GM19099 (cell line): ENCODE measurements around the gene TBXAS1.

Experiments used
- POLR2A ChIP-seq: IDR thresholded peaks from 3 replicates; pipeline ENCODE4 v1.6.1; 2011; ENCODE audit warnings: low read depth; ENCODE audit not compliant: insufficient read length; ENCODE audit errors: extremely low read depth

Gene TBXAS1

DNA sequence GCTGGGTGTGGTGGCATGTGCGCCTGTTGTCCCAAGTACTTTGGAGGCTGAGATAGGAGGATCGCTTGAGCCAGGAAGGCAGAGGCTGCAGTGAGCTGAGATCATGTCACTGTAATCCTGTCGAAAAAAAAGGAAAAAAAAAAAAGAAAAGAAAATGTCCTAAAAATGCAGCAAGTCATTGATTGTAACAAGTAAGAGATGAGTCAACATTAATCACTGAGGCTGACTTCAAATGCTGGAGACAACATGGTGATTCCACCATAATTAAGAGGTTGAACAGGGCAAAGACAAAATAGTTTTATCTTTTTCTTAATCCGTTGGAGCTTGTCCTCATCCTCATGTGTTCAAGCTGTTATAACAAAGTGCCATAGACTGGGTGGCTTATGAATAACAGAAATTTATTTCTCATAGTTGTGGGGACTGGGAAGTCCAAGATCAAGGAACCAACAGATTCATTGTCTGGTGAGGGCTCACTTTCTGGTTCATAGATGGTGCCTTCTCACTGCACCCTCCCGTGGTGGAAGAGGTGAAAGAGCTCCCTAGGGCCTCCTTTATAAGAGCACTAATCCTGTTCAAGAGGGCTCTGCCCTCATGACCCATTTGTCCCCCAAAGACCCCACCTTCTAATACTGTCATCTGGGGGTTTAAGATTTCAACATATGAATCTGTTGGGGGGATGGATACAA lies 60.3 kb downstream of the TBXAS1 start:
- no peak for TF ChIP-seq POLR2A

DNA sequence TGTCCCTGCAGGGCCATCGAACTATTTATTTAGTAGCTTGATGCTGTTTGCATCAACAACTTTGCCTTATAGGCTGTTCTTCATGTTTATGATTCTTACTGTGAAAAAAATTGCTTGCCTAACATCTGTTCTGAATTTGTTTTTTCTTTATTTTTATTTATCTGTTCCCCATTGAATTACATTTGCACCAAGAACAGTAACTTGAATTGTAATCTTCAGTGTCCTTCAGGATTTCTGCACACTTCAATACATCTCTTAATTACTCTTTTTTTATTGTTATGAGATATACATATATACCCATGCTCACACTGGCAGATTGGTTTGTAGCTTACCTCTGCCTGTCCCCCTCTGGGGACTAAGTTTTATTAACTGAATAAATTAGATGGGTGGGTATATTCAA lies 64.4 kb downstream of the TBXAS1 start:
- no peak for TF ChIP-seq POLR2A

- TF ChIP-seq POLR2A, result no peak
Observed at GRCh38 chr7:139893999-139894398, 64.9 kb downstream of the TBXAS1 start.

DNA sequence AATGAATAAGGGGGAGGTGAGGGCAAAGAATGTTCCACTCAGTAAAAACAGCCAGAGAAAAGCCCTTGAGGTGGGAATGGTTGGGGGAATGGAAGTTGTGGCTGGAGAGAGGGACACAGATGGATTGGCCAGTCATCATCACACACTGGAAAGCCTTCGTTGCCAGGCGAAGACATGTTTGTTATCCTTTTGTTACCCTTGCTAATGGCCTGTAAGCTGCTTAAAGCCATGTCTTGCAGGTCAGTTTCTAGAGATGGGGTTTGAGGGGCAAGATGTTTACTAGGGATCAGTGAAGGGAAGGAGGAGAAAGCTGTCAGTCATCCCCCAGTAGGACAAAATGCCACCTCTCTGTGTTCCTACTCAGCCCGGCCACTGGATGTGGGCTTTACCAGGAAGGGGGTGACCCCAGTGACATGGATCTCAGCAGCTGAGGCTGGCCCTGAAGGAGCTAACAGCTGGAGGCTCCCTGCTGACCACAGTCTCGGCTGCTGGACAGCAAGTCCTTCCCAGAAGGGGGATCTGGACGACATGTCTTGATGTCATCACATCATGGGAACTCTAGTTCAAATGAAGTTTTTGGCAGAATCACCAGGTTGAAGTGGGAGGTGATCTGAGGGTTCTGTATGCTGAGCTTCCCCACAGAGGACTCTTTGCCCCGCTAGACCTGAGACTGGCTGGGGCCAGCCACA lies 66.2 kb downstream of the TBXAS1 start:
- TF ChIP-seq POLR2A, result no peak

DNA sequence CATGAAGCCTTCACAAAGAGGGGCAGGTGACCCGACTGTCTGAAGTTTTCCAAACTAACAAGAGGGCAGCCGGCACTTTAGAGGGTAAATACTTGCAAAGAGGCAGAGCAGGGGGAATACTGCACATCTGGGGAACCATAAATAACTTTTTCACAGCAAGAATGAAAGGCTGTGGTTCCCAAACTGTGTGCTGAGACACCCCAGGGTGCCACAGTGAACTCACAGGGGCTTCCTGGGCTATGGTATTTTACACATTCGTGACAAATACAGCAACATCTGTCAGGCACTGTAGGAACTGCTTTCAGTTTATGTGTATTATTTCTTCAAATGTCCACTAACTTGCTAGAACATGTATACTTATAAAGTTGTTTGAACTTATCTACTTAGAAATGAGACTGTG lies 67.2 kb downstream of the TBXAS1 start:
- TF ChIP-seq POLR2A, result no peak

DNA sequence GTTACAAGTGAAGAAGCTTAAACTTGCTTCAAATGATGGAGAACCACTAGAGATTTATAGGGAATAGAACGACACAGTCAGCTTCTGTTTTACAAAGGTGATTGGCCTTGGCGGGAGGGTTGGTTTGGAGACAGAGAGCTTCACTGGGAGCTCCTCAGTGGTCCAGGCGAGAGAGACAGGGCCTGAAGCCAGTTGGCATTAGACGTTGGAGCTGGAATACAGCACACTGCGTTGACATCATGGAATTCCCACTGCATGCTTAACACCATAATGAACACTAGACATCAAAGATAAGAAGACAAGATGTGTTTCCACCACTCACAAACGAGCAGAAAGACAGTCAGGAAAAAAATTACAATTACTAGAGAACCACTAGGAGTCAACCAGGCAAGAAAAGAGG lies 67.8 kb downstream of the TBXAS1 start:
- TF ChIP-seq POLR2A, result no peak

- TF ChIP-seq POLR2A, result no peak
Observed at GRCh38 chr7:139897422-139898090, 68.5 kb downstream of the TBXAS1 start.

GRCh38 chr7:139898483-139898882 lies 69.4 kb downstream of the TBXAS1 start:
- no peak for TF ChIP-seq POLR2A

DNA sequence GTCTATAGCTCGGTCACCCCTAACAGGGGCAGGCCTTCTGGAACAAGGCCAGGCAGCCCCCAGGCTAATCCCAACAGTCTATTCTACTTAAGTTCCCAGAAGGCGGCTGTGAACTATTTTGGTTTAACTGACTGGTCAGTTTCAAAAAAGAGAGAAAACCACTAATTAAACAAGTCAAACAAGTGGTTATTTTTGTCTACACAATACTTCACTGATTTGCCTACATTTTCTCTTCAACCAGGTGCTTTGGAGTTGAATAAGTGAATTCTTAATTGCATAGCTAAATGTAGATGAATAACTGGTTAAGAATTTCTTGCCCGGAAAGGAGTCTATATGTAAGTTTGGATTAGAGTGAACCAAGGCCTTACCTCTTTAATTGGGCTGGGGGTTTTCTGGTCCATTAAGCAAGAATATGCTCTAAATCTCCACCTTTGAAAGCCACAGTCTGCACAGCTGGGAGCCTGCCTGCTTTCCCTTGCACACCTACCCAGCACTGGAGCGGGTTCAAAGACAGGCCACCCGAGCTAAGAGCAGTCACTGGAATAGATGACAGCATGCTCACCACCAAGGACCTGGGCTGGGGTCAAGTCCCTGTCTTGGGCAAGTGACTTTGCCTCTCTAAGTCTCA lies 70.4 kb downstream of the TBXAS1 start:
- no peak for TF ChIP-seq POLR2A

- TF ChIP-seq POLR2A, result no peak
Observed at GRCh38 chr7:139900326-139900725, 71.3 kb downstream of the TBXAS1 start.

DNA sequence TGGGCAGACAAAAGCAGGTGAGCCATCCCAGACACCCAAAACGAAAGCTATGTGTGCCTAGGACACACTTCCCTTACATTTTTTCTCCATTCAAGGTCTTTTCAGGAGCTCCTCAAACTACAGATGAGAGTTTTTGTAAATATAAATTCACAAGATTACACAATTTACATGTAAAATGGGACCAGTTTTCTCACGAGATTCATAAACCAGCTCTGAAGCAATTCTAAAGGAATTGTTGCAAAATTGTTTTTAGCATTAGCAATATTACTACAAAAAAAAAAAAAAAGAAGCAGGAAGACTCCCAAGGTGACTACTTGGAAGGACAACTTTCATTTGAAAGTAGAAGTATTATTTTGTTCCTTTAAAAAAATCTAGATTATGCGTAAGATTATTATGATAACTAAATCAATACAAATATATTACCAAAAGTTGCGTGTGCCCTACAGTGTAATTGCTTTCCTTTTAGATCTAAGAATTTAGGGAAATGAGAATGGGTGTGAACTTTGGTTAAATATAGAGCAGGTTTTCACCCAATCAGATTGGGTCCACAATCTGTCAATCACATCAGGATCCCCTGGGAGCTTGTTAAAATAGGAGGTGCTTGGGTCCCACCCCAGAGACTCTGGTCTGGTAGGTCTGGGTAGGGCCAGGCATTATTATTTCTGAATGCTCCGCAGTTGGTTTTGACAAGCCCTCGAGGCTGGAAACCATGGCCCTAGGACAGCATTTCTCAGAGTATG lies 72.2 kb downstream of the TBXAS1 start:
- no peak for TF ChIP-seq POLR2A

- no peak for TF ChIP-seq POLR2A
Observed at GRCh38 chr7:139901901-139902300, 72.8 kb downstream of the TBXAS1 start.

- no peak for TF ChIP-seq POLR2A
Observed at GRCh38 chr7:139902436-139903102, 73.5 kb downstream of the TBXAS1 start.

- TF ChIP-seq POLR2A, result no peak
Observed at GRCh38 chr7:139906879-139907278, 77.8 kb downstream of the TBXAS1 start.

- no peak for TF ChIP-seq POLR2A
Observed at GRCh38 chr7:139908792-139909191, 79.7 kb downstream of the TBXAS1 start.

DNA sequence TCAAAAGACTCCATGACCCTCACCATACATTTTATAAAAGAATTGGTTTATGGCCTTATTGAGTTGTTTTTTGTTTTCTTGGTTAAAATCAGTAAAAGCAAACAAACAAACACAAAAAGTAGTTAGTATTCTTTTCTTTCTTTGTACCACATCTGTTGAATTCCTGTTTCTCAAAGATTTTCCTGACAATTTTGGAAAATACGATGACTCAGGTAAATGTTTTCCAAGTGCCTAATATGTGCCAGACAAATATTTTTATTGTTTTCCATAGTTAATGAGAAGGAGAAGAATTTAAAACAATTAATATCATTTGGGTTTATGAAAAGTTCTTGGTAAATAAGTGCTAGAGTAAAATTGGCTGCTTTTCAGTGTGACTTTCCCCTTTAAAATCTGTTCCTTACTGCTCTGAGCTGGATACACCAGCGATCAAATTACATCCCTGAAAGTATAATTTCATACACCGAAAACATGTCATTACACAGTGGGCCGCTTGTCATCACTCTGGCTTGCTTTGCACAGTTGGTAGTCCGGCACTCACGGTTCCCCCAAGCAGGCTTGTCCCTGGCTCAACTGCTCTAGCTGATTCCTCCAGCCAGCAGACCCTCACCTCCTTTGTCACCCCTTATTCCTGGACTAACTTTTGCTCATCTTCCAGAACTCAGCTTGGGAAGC lies 80.5 kb downstream of the TBXAS1 start:
- no peak for TF ChIP-seq POLR2A
